PFSK-1 (cell line): ENCODE results near the gene GPR17.

Source experiments
- FOXP2 ChIP-seq: optimal IDR thresholded peaks from 2 replicates; pipeline ENCODE3; 2011; ENCODE audit warnings: borderline replicate concordance, control low read depth, inconsistent platforms; ENCODE audit not compliant: insufficient read depth; ENCODE audit errors: extremely low read length, extremely low read depth
- POLR2AphosphoS5 ChIP-seq: IDR thresholded peaks from 2 replicates; pipeline ENCODE4 v1.6.1; 2012; ENCODE audit warnings: low read depth, mild to moderate bottlenecking, control low read depth, low read length, moderate library complexity
- SIN3A ChIP-seq: IDR thresholded peaks from 2 replicates; pipeline ENCODE4 v1.6.1; 2012; ENCODE audit warnings: mild to moderate bottlenecking, low read length, moderate library complexity, borderline replicate concordance; ENCODE audit not compliant: insufficient read depth
- TAF1 ChIP-seq: IDR thresholded peaks from 2 replicates; pipeline ENCODE4 v1.6.1; 2012; ENCODE audit warnings: low read length, control low read depth, borderline replicate concordance; ENCODE audit not compliant: insufficient read depth
- TF ChIP-seq, protein P1 (sequence below), 2 experiments: IDR thresholded peaks; 2 replicates each; pipeline versions ENCODE4 v1.6.1 to v1.8.0; 2011 to 2012; ENCODE audit warnings: low read depth in 2 of 2, low read length in 2 of 2, control low read depth in 1 of 2, inconsistent platforms in 1 of 2, mild to moderate bottlenecking in 1 of 2, moderate library complexity in 1 of 2; ENCODE audit not compliant: insufficient read depth in 1 of 2

GPR17 gene

DNA sequence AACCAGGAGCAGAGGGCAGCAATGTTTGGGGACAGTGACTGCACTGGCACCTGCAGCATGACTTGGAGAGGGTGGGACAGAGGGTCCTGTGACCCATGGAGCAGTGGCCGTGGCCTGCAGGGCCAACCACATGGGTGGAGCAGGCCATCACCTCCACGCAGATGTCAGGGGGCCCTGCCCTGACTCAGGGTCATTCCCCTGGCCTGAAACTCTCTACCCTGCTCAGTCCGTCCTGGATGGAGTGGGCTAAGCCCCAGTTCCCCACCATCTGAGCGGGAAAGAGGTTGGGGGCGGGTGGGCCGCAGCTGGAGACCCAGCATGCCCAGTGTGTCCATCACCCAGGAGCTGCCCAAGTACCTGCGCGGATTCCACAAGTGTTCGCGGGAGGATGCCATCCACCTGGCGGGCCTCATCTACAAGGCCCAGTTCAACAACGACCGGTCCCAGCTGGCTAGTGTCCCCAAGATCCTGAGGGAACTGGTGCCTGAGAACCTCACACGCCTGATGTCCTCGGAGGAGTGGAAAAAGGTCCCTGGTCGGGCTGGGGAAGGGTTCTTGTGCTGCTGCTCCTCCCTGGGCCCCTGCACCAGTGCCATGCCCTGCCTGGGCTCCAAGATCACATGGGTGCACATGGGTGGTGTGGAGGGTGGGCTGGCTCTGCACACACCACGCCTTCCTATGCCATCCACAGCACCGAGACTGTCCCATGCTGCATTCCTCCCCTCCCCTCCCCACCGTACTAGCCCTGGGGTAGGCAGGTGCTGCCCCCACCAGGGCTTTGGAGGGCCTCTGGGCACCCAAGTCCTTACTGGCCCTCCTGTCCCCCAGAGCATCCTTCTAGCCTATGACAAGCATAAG, 10.3 kb upstream of the GPR17 start:
- no peak for TF ChIP-seq SIN3A

- TF ChIP-seq SIN3A (no peak), FOXP2 (no peak), POLR2AphosphoS5 (no peak), TAF1 (no peak)
- TF ChIP-seq, protein P1, sequence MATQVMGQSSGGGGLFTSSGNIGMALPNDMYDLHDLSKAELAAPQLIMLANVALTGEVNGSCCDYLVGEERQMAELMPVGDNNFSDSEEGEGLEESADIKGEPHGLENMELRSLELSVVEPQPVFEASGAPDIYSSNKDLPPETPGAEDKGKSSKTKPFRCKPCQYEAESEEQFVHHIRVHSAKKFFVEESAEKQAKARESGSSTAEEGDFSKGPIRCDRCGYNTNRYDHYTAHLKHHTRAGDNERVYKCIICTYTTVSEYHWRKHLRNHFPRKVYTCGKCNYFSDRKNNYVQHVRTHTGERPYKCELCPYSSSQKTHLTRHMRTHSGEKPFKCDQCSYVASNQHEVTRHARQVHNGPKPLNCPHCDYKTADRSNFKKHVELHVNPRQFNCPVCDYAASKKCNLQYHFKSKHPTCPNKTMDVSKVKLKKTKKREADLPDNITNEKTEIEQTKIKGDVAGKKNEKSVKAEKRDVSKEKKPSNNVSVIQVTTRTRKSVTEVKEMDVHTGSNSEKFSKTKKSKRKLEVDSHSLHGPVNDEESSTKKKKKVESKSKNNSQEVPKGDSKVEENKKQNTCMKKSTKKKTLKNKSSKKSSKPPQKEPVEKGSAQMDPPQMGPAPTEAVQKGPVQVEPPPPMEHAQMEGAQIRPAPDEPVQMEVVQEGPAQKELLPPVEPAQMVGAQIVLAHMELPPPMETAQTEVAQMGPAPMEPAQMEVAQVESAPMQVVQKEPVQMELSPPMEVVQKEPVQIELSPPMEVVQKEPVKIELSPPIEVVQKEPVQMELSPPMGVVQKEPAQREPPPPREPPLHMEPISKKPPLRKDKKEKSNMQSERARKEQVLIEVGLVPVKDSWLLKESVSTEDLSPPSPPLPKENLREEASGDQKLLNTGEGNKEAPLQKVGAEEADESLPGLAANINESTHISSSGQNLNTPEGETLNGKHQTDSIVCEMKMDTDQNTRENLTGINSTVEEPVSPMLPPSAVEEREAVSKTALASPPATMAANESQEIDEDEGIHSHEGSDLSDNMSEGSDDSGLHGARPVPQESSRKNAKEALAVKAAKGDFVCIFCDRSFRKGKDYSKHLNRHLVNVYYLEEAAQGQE (IDR thresholded peaks at IDR 0.05; ENCODE audit: insufficient read depth in 1 of 2, low read depth in 2 of 2, low read length in 2 of 2), result no peak
Observed at GRCh38 chr2:127636248-127637235, 9.4 kb upstream of the GPR17 start.

DNA sequence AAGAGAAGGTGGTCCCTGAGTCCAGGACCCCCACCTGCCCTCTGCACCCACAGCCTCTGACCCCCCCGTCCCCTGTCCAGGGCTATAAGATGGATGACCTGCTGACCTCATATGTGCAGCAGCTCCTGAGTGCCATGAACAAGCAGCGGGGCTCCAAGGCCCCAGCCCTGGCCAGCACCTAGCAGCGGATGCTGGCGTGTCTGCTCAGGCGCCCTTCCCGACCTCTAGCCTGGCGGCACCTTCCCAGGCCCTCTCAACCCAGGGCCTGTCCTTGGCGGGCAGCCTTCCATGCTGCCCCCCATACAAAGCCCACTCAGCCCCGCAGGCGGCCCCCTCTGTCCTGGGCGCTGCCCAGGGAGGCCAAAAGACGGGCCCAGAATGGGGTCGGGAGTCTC, 8.7 kb upstream of the GPR17 start:
- no peak for TF ChIP-seq SIN3A

- TF ChIP-seq FOXP2, result no peak
- TF ChIP-seq POLR2AphosphoS5, result no peak
- no peak for TF ChIP-seq TAF1
- TF ChIP-seq, protein P1 (IDR thresholded peaks at IDR 0.05; ENCODE audit: insufficient read depth in 1 of 2, low read depth in 2 of 2, low read length in 2 of 2), result no peak
- no peak for TF ChIP-seq SIN3A
Observed at GRCh38 chr2:127637725-127638252, 8.2 kb upstream of the GPR17 start.

DNA sequence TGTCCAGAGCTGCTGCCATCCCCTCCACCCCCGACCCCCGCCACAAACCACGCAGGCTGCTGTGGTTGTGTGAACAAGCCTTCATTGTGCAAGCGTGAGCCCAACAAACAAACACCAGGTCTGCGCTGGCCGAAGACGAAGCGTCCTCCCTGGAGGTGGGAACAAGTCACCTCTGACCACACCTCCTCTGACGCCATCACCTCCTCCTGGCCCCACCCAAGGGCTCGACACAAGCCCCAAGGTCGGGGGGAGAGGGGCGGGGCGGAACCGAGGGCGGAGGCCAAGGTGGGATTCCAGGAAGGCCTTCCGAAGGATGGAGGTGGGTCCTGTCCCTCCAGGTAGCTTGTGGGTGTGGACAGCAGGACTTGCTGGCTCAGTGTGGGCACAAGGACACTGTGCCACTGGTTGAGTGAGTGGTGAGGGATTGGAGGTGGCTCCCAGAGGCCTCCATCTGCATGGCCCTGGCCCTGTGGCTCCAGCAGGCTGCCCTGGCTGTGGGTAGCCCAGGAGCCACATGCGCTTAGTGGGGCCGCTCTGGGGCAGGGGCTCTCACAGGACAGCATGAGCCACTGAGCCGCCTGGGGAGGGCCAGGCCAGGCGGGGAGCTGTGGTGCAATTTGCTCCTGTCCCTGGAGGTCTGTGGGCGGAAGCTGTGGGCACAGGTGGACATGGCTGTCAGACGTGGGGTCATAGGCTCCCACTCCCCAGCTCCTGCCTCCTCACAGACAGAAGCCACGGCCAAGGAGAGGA, 7.4 kb upstream of the GPR17 start:
- no peak for TF ChIP-seq FOXP2
- no peak for TF ChIP-seq SIN3A
- TF ChIP-seq TAF1, result no peak
- TF ChIP-seq, protein P1 (IDR thresholded peaks at IDR 0.05; ENCODE audit: insufficient read depth in 1 of 2, low read depth in 2 of 2, low read length in 2 of 2), result no peak
- TF ChIP-seq POLR2AphosphoS5, result no peak
